GM12878 (cell line): ENCODE data around the gene SINHCAF. TPM values are rescaled to one million over a fixed set of nuclear protein-coding genes. Genes with fewer than 3 reads are reported as not detected.
A peak's percentile ranks its signal among the peaks of the same experiment; 100 is the strongest.

ENCODE experiments used
- ATAC-seq: fragments of 200-7000 bp; cut with Tn5 transposase; 3 replicates; pipeline ENCODE4 v1.9.1; 2020; ENCODE audit warnings: mild to moderate bottlenecking, moderate library complexity
- BruUV-seq: library from RNA; stranded (reverse); fragments of 400-500 nt; replicated peaks from 2 replicates; lab custom pipeline; 2021; lab: Mats Ljungman, UMichigan
- CTCF ChIA-PET: fragments of 300-600 bp; sonication (Branson Sonifier 250); formaldehyde crosslinking; extraction: SDS; loops from one replicate; lab custom pipeline; 2021; ENCODE audit warnings: inconsistent platforms; lab: Yijun Ruan, JAX
- POLR2A ChIA-PET: fragments of 350-600 bp; formaldehyde crosslinking; extraction: SDS; loops from one replicate; lab custom pipeline; 2021; ENCODE audit warnings: inconsistent platforms; lab: Charles Lee
- RAD21 ChIA-PET: fragments of 300-600 bp; sonication (Branson Sonifier 250); formaldehyde crosslinking; loops from one replicate; lab custom pipeline; 2023; ENCODE audit warnings: antibody characterized with exemption; ENCODE audit not compliant: unreplicated experiment; lab: Charles Lee
- SMC1A ChIA-PET: fragments of 300-600 bp; sonication (Branson Sonifier 250); formaldehyde crosslinking; loops from one replicate; lab custom pipeline; 2023; ENCODE audit not compliant: unreplicated experiment, uncharacterized antibody; lab: Charles Lee
- DNase-seq: peaks from one replicate; pipeline ENCODE4 v3.0.0-alpha.2; 2011; ENCODE audit warnings: low read depth, low spot score
- FAIRE-seq: peaks from 3 replicates; lab custom pipeline; 2011; peaks lifted over from hg19 to GRCh38; lab: Jason Lieb, UNC
- H2AFZ ChIP-seq: 2 replicates; pipeline ENCODE4 v1.6.0; 2011; ENCODE audit warnings: low read depth, low read length, control low read depth; ENCODE audit not compliant: control insufficient read depth
- H3K27ac ChIP-seq: 2 replicates; pipeline ENCODE4 v1.5.1; 2011; ENCODE audit warnings: control low read depth; ENCODE audit not compliant: control insufficient read depth, insufficient read depth
- H3K27me3 ChIP-seq, 2 experiments: replicated peaks in 1 of 2; 2 replicates each; pipeline versions ENCODE4 v1.6.0 to v1.6.1; 2011; ENCODE audit warnings: low read length in 1 of 2; ENCODE audit not compliant: control insufficient read depth in 2 of 2, insufficient read depth in 2 of 2
- H3K36me3 ChIP-seq, 2 experiments: 2 replicates each; pipeline ENCODE4 v1.5.1; 2011; ENCODE audit warnings: low read length in 1 of 2; ENCODE audit not compliant: control insufficient read depth in 2 of 2, insufficient read depth in 2 of 2
- H3K4me1 ChIP-seq: 2 replicates; pipeline ENCODE4 v1.6.1; 2011; ENCODE audit warnings: mild to moderate bottlenecking, low read length, moderate library complexity, mixed read lengths; ENCODE audit not compliant: control insufficient read depth, insufficient read depth
- H3K4me2 ChIP-seq: 2 replicates; pipeline ENCODE4 v1.6.0; 2011; ENCODE audit warnings: control low read depth; ENCODE audit not compliant: control insufficient read depth, insufficient read depth
- H3K4me3 ChIP-seq: fragments of 200-600 bp; sonication (generic); 2 replicates; pipeline ENCODE4 v1.5.1; 2016
- H3K79me2 ChIP-seq: 2 replicates; pipeline ENCODE4 v1.6.0; 2011; ENCODE audit warnings: low read length; ENCODE audit not compliant: control insufficient read depth, insufficient read depth
- H3K9ac ChIP-seq: 2 replicates; pipeline ENCODE4 v1.8.0; 2011; ENCODE audit warnings: low read length, control low read depth, mixed read lengths; ENCODE audit not compliant: control insufficient read depth, insufficient read depth
- H3K9me3 ChIP-seq: replicated peaks from 3 replicates; pipeline ENCODE4 v1.5.1; 2011; ENCODE audit warnings: mild to moderate bottlenecking, low read length; ENCODE audit not compliant: control insufficient read depth, insufficient read depth
- H4K20me1 ChIP-seq: 2 replicates; pipeline ENCODE4 v1.6.0; 2011; ENCODE audit not compliant: control insufficient read depth, insufficient read depth
- BCL11A ChIP-seq: IDR thresholded peaks from 2 replicates; pipeline ENCODE4 v1.6.1; 2011; ENCODE audit warnings: low read depth, low read length
- CBX3 ChIP-seq: fragments of 200-600 bp; sonication (generic); IDR thresholded peaks from 2 replicates; pipeline ENCODE4 v1.6.1; 2016; ENCODE audit warnings: low read depth, borderline replicate concordance
- EP300 ChIP-seq, 2 experiments: fragments of 150-350 bp in 1 of 2; IDR thresholded peaks; 2 replicates each; pipeline ENCODE4 v1.6.1; 2011 to 2012; ENCODE audit warnings: low read depth in 2 of 2, low read length in 2 of 2, borderline replicate concordance in 1 of 2, improper control_type of control experiment in 1 of 2, inconsistent platforms in 1 of 2; ENCODE audit not compliant: control insufficient read depth in 1 of 2
- HDGF ChIP-seq: fragments of 450-650 bp; IDR thresholded peaks from 2 replicates; pipeline ENCODE4 v1.6.1; 2016; ENCODE audit warnings: antibody characterized with exemption
- IKZF2 ChIP-seq, 2 experiments: fragments of 450-650 bp; IDR thresholded peaks; 2 replicates each; pipeline ENCODE4 v1.6.1; 2017; ENCODE audit warnings: mild to moderate bottlenecking in 2 of 2, moderate library complexity in 2 of 2
- MEF2B ChIP-seq: fragments of 450-650 bp; IDR thresholded peaks from 2 replicates; pipeline ENCODE4 v1.6.1; 2018; ENCODE audit warnings: mild to moderate bottlenecking, moderate library complexity; ENCODE audit not compliant: partially characterized antibody, poor library complexity, severe bottlenecking
- NR2F1 ChIP-seq: fragments of 450-650 bp; conservative IDR thresholded peaks from 2 replicates; pipeline ENCODE4 v1.6.1; 2017; ENCODE audit warnings: mild to moderate bottlenecking
- NRF1 ChIP-seq: conservative IDR thresholded peaks from 2 replicates; pipeline ENCODE4 v1.6.1; 2011; ENCODE audit warnings: mild to moderate bottlenecking, low read depth, low read length, improper control_type of control experiment
- RB1 ChIP-seq: fragments of 450-650 bp; formaldehyde crosslinking; IDR thresholded peaks from 2 replicates; pipeline ENCODE4 v1.6.1; 2017; ENCODE audit warnings: mild to moderate bottlenecking, borderline replicate concordance
- RFX5 ChIP-seq: IDR thresholded peaks from 2 replicates; pipeline ENCODE4 v1.6.1; 2011; ENCODE audit warnings: low read depth, low read length, improper control_type of control experiment
- RUNX3 ChIP-seq: IDR thresholded peaks from 2 replicates; pipeline ENCODE4 v1.6.1; 2012; ENCODE audit warnings: low read length, inconsistent platforms
- SP1 ChIP-seq: IDR thresholded peaks from one replicate; pipeline ENCODE4 v1.6.1; 2011; ENCODE audit warnings: low read depth, low read length
- SPI1 ChIP-seq: IDR thresholded peaks from 2 replicates; pipeline ENCODE4 v1.6.1; 2011; ENCODE audit warnings: low read depth, mild to moderate bottlenecking, low read length, moderate library complexity, borderline replicate concordance; ENCODE audit not compliant: insufficient read depth
- SREBF1 ChIP-seq: IDR thresholded peaks from 2 replicates; pipeline ENCODE4 v1.6.1; 2012; ENCODE audit warnings: mild to moderate bottlenecking, low read length
- WGBS: methylation state at CpG from one replicate; pipeline ENCODE4 v1.1.6; 2016; ENCODE audit warnings: low lambda C conversion rate; ENCODE audit not compliant: insufficient replicate concordance, insufficient coverage; ENCODE audit errors: missing lambda C conversion rate; 5-methylcytosine and 5-hydroxymethylcytosine counted together
- in situ Hi-C: fragments of 300-500 bp; cut with MboI; formaldehyde crosslinking; loops from 9 replicates; pipeline ENCODE4 v1.14.3; 2018; ENCODE audit warnings: mixed read lengths
- intact Hi-C: fragments of 100-400 bp; cut with micrococcal nuclease; formaldehyde crosslinking; loops from one replicate; pipeline ENCODE4 v1.14.2; 2022; ENCODE audit not compliant: unreplicated experiment
- polyA plus RNA-seq, 11 experiments: library from polyadenylated mRNA; depleted of rRNA in 4 of 11; unstranded in 6 of 11; stranded (reverse) in 5 of 11; fragments of >200 nt; fragmentation: Nextera tagmentation in 4 of 11; fragmentation: Illumina TruSeq in 1 of 11; extraction: Ambion mirVana in 4 of 11; extraction: Trizol in 1 of 11; gene quantifications; 1 replicate in 1 of 11; 2 replicates in 10 of 11; pipeline versions ENCODE4 v1.2.1 to v1.2.3, GENCODE V29; 2011 to 2016; ENCODE audit warnings: inconsistent platforms in 2 of 11, missing spikeins in 2 of 11, low read depth in 1 of 11
- total RNA-seq, 4 experiments: library from RNA; depleted of rRNA in 3 of 4; stranded (reverse); fragments of >200 nt in 3 of 4; fragmentation: Illumina TruSeq in 1 of 4; extraction: Trizol in 1 of 4; gene quantifications; 2 replicates each; pipeline versions ENCODE4 v1.2.1 to v1.2.3, GENCODE V29; 2013 to 2021

The SINHCAF gene
- total and polyA plus RNA-seq, 10 of the 15 experiments (the other 5 are each of a cell fraction or from before 2014, with no cell fraction given): 60.4 to 156 (median 90.3) TPM

DNA sequence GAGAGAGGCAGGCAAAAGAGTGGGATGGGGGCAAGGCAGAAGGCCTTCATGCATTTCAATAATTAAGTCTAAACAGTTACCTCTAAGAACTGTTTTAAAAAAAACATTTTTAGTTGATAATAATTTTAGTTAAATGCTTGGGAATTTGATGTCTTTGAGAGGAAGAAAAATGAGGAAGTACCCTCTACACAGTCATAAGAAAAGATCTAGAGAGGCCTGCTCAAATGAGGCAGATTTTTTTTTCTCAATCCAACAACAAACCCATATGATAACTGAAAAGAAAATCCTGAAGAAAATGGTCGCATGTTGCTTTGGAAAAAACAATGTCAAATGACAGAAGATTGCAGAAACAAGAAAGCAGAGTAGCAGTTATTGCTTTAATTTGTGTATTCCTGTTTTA lies 25.6 kb downstream of the SINHCAF start:
- intact Hi-C loops: no loop called here
- Histone ChIP-seq H3K36me3 (peaks cover 8 to 38% of the 10 kb centered on the region in 2 experiments), H4K20me1 (no peaks in the 10 kb centered on the region), H3K27me3 (no peaks in the 10 kb centered on the region), H3K4me3 (no peak overlapping the region), H3K79me2 (peaks cover 83% of the 10 kb centered on the region), H3K27ac (peak overlapping the region; percentile 35), H2AFZ (no peak overlapping the region), H3K4me2 (no peak overlapping the region; the same call in 1 of the 2 replicates), H3K9ac (no peak overlapping the region), H3K9me3 (no peaks in the 10 kb centered on the region; the same call in 2 of the 3 replicates), H3K4me1 (peaks cover 32% of the 10 kb centered on the region)
- FAIRE-seq (no peak), DNase-seq (no peak), ATAC-seq (no peak)
- ChIA-PET CTCF (interaction anchor here (0.7 to 2.1 kb wide), 2 partner anchors 9 to 16 kb away, joined by 3 to 6 read pairs; no protein-coding TSS in a partner anchor), POLR2A (interaction anchor here (1.5 to 5.2 kb wide), 3 partner anchors 17 to 26 kb away, joined by 3 to 42 read pairs (median 34); no protein-coding TSS in a partner anchor), RAD21 (interaction anchor here (1.1 to 5.3 kb wide), 5 partner anchors 9 to 26 kb away, joined by 4 to 36 read pairs (median 6); partner anchors contain the start of gene SINHCAF), SMC1A (interaction anchor here (6.1 kb wide), 2 partner anchors 16 to 21 kb away, joined by 59 to 78 read pairs; no protein-coding TSS in a partner anchor)
- BruUV-seq: no TSS peak
- WGBS: 31% methylated on average over 1 of the region's 1 CpG
- TF ChIP-seq IKZF2 (IDR thresholded peaks at IDR 0.05): 0 out of 4 replicates have a peak, but pooled peaks have one; percentile 15 to 18
- peak; percentile 40; the same call in 1 of the 2 replicates for TF ChIP-seq SPI1
- TF ChIP-seq EP300 (IDR thresholded peaks at IDR 0.05; ENCODE audit: borderline replicate concordance in 1 of 2, control insufficient read depth in 1 of 2, low read depth in 2 of 2, low read length in 2 of 2): no peak
- in situ Hi-C loops: no loop called here

DNA sequence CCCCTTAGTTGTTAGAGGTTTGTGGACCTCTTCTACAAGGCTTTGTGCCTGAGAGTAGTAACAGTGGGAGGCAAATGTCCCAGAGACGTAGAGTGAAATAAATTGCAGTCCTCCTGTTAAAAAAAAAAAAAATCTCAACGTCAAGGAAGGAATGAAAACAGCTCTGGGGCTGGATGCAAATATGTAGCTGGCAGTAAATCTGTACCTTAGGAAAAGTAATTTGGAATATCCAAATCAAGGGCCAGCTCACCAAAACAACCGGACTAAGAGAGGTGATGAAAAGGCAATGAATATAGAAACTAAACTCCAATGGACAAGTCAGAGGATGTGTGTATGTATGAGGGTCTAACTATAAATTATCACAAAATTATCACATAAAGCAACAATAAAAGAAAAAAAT lies 27.0 kb downstream of the SINHCAF start:
- SMC1A ChIA-PET: interaction anchor here (0.7 to 6.1 kb wide), 11 partner anchors 9 to 360 kb away, joined by 3 to 78 read pairs (median 6); partner anchors contain the start of gene SINHCAF
- peaks cover 32% of the 10 kb centered on the region for H3K4me1 ChIP-seq
- ATAC-seq (peak; percentile 46), DNase-seq (no peak), FAIRE-seq (no peak)
- no peak overlapping the region for H2AFZ ChIP-seq
- H3K9ac ChIP-seq: peak overlapping the region; percentile 1; the same call in 1 of the 2 replicates
- H3K27me3 ChIP-seq: no peaks in the 10 kb centered on the region
- in situ Hi-C loops (no loop called here), intact Hi-C loops (loop anchor here (2.0 kb wide), 1 partner anchor 24 kb away; no protein-coding TSS in a partner anchor)
- H3K9me3 ChIP-seq: no peaks in the 10 kb centered on the region; the same call in 2 of the 3 replicates
- RAD21 ChIA-PET: interaction anchor here (0.8 to 5.3 kb wide), 12 partner anchors 9 to 451 kb away, joined by 3 to 36 read pairs (median 6); partner anchors contain the start of gene SINHCAF
- BruUV-seq: no TSS peak
- H3K27ac ChIP-seq: peak overlapping the region; percentile 91
- H3K4me2 ChIP-seq: peak overlapping the region; percentile 88
- WGBS: 29% methylated on average over 3 of the region's 3 CpGs
- H3K79me2 ChIP-seq: peaks cover 75% of the 10 kb centered on the region
- H3K36me3 ChIP-seq: peaks cover 8 to 41% of the 10 kb centered on the region in 2 experiments
- peak overlapping the region; percentile 46; the same call in 1 of the 2 replicates for H3K4me3 ChIP-seq
- no peak for TF ChIP-seq SREBF1
- TF ChIP-seq CBX3: no peak
- no peak for TF ChIP-seq NRF1
- no peak for TF ChIP-seq HDGF
- no peak for TF ChIP-seq RB1
- no peak for TF ChIP-seq RFX5
- no peak for TF ChIP-seq BCL11A
- TF ChIP-seq SP1: no peak
- no peak for TF ChIP-seq NR2F1
- TF ChIP-seq RUNX3: no peak
- TF ChIP-seq MEF2B: no peak
- no peak for TF ChIP-seq EP300 (IDR thresholded peaks at IDR 0.05; ENCODE audit: borderline replicate concordance in 1 of 2, control insufficient read depth in 1 of 2, low read depth in 2 of 2, low read length in 2 of 2)
- no peaks in the 10 kb centered on the region for H4K20me1 ChIP-seq
- POLR2A ChIA-PET: interaction anchor here (1.0 to 5.2 kb wide), 8 partner anchors 9 to 92 kb away, joined by 3 to 42 read pairs (median 6); partner anchors contain the start of gene SINHCAF
- CTCF ChIA-PET: interaction anchor here (0.6 to 3.3 kb wide), 12 partner anchors 9 to 1456 kb away, joined by 3 to 27 read pairs (median 4); partner anchors contain the start of gene YARS2
